H1 (cell line): ENCODE data around the gene MYRIP.

Source experiments
- CHD1 ChIP-seq: IDR thresholded peaks from 2 replicates; pipeline ENCODE4 v1.6.1; 2012; ENCODE audit warnings: low read depth, low read length, improper control_type of control experiment
- CTCF ChIP-seq, 3 experiments: IDR thresholded peaks; 1 replicate in 2 of 3; 2 replicates in 1 of 3; pipeline versions ENCODE4 v1.5.1 to v1.6.1; 2011; ENCODE audit warnings: low read length in 3 of 3, mild to moderate bottlenecking in 3 of 3, inconsistent platforms in 2 of 3, low read depth in 1 of 3, moderate library complexity in 1 of 3; ENCODE audit not compliant: insufficient read depth in 1 of 3; ENCODE audit errors: control extremely low read depth in 1 of 3
- EP300 ChIP-seq, 2 experiments: IDR thresholded peaks; 1 replicate in 1 of 2; 2 replicates in 1 of 2; pipeline ENCODE4 v1.6.1; 2011 to 2012; ENCODE audit warnings: low read depth in 2 of 2, low read length in 2 of 2, mild to moderate bottlenecking in 2 of 2, borderline replicate concordance in 1 of 2, inconsistent platforms in 1 of 2, moderate library complexity in 1 of 2
- EZH2 ChIP-seq: fragments of 200-600 bp; sonication (generic); IDR thresholded peaks from 2 replicates; pipeline ENCODE4 v1.7.1; 2012; ENCODE audit warnings: low read depth, mild to moderate bottlenecking, moderate library complexity, low read length, inconsistent platforms; ENCODE audit not compliant: severe bottlenecking
- POLR2A ChIP-seq, 2 experiments: IDR thresholded peaks; 1 replicate in 1 of 2; 2 replicates in 1 of 2; pipeline ENCODE4 v1.6.1; 2011; ENCODE audit warnings: low read depth in 2 of 2, low read length in 2 of 2, mild to moderate bottlenecking in 2 of 2; ENCODE audit errors: control extremely low read depth in 1 of 2
- SIN3A ChIP-seq, 2 experiments: IDR thresholded peaks in 1 of 2; conservative IDR thresholded peaks in 1 of 2; 2 replicates each; pipeline ENCODE4 v1.6.1; 2011 to 2012; ENCODE audit warnings: low read length in 2 of 2, improper control_type of control experiment in 1 of 2, low read depth in 1 of 2, mild to moderate bottlenecking in 1 of 2

- TF ChIP-seq SIN3A (conservative IDR thresholded peaks at IDR 0.05 in 1 of 2, IDR thresholded peaks at IDR 0.05 in 1 of 2; ENCODE audit: low read depth in 1 of 2, low read length in 2 of 2) = no peak
- no peak for TF ChIP-seq POLR2A (IDR thresholded peaks at IDR 0.05; ENCODE audit: control extremely low read depth in 1 of 2, low read depth in 2 of 2, low read length in 2 of 2)
- TF ChIP-seq CTCF (IDR thresholded peaks at IDR 0.05; ENCODE audit: control extremely low read depth in 1 of 3, insufficient read depth in 1 of 3, low read depth in 1 of 3, low read length in 3 of 3) = peak; percentile 29 to 49 (median 38); a peak in 3 of 4 replicates
- no peak for TF ChIP-seq EZH2
- TF ChIP-seq CHD1 = no peak
- TF ChIP-seq EP300 (IDR thresholded peaks at IDR 0.05; ENCODE audit: borderline replicate concordance in 1 of 2, low read depth in 2 of 2, low read length in 2 of 2) = no peak
Observed at GRCh38 chr3:39911465-39912309, 102.3 kb downstream of the MYRIP start.
